ENCODE measurements around the gene KCNAB2. TPM values are rescaled to one million over a fixed set of nuclear protein-coding genes. Genes with fewer than 3 reads are reported as not detected.

Gene KCNAB2
- total RNA-seq, 1 donor: 5.8 TPM

DNA sequence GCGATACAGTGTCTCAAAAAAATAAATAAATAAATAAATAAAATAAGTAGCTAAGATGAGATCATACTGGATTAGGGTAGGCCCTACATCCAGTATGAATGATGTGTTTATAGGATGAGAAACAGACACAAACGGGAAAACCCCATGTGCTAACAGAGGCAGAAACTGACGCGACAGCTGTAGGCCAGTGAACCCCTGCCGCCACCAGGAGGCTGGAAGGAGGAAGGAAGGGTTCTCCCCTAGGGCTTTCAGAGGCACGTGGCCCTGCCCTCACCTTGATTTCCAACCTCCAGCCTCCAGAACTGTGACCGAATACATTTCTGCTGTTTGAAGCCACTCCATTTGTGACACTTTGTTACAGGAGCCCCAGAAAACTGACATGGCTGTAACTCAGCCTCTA, 95.9 kb downstream of the KCNAB2 start:
- no peaks in the 10 kb centered on the region for H3K4me1 ChIP-seq (ENCODE audit: insufficient read depth, low read length)
- no peak for DNase-seq (ENCODE audit: insufficient read length, low spot score, missing footprints)
- H2AFZ ChIP-seq (ENCODE audit: low read length): no peak overlapping the region
- H3K36me3 ChIP-seq (ENCODE audit: insufficient read depth, low read length): no peaks in the 10 kb centered on the region
- TF ChIP-seq, protein P1, sequence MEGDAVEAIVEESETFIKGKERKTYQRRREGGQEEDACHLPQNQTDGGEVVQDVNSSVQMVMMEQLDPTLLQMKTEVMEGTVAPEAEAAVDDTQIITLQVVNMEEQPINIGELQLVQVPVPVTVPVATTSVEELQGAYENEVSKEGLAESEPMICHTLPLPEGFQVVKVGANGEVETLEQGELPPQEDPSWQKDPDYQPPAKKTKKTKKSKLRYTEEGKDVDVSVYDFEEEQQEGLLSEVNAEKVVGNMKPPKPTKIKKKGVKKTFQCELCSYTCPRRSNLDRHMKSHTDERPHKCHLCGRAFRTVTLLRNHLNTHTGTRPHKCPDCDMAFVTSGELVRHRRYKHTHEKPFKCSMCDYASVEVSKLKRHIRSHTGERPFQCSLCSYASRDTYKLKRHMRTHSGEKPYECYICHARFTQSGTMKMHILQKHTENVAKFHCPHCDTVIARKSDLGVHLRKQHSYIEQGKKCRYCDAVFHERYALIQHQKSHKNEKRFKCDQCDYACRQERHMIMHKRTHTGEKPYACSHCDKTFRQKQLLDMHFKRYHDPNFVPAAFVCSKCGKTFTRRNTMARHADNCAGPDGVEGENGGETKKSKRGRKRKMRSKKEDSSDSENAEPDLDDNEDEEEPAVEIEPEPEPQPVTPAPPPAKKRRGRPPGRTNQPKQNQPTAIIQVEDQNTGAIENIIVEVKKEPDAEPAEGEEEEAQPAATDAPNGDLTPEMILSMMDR (IDR thresholded peaks at IDR 0.05; ENCODE audit: extremely low read depth, low read depth, low read length): no peak
- H4K20me1 ChIP-seq (ENCODE audit: insufficient read depth, low read length): no peaks in the 10 kb centered on the region
- H3K4me3 ChIP-seq (ENCODE audit: insufficient read depth, low read length): no peak overlapping the region
- no peaks in the 10 kb centered on the region for H3K79me2 ChIP-seq (ENCODE audit: insufficient read depth, low read length)
- H3K27ac ChIP-seq (ENCODE audit: low read depth, low read length): no peak overlapping the region
- H3K4me2 ChIP-seq (ENCODE audit: insufficient read depth, low read length): no peak overlapping the region
- H3K9me3 ChIP-seq (ENCODE audit: low read depth, low read length): no peaks in the 10 kb centered on the region
- H3K27me3 ChIP-seq (ENCODE audit: insufficient read depth, low read length): no peaks in the 10 kb centered on the region

- no peak for DNase-seq (ENCODE audit: insufficient read length, low spot score, missing footprints)
- no peak overlapping the region for H3K4me2 ChIP-seq (ENCODE audit: insufficient read depth, low read length)
- H3K9me3 ChIP-seq (ENCODE audit: low read depth, low read length): no peaks in the 10 kb centered on the region
- H4K20me1 ChIP-seq (ENCODE audit: insufficient read depth, low read length): no peaks in the 10 kb centered on the region
- H3K4me3 ChIP-seq (ENCODE audit: insufficient read depth, low read length): no peak overlapping the region
- TF ChIP-seq, protein P1 (IDR thresholded peaks at IDR 0.05; ENCODE audit: extremely low read depth, low read depth, low read length): no peak
- no peaks in the 10 kb centered on the region for H3K4me1 ChIP-seq (ENCODE audit: insufficient read depth, low read length)
- no peaks in the 10 kb centered on the region for H3K79me2 ChIP-seq (ENCODE audit: insufficient read depth, low read length)
- no peaks in the 10 kb centered on the region for H3K27me3 ChIP-seq (ENCODE audit: insufficient read depth, low read length)
- H3K27ac ChIP-seq (ENCODE audit: low read depth, low read length): no peak overlapping the region
- H3K36me3 ChIP-seq (ENCODE audit: insufficient read depth, low read length): no peaks in the 10 kb centered on the region
- no peak overlapping the region for H2AFZ ChIP-seq (ENCODE audit: low read length)
Measured at GRCh38 chr1:6142036-6142621, 96.4 kb downstream of the KCNAB2 start.

- TF ChIP-seq, protein P1 (IDR thresholded peaks at IDR 0.05; ENCODE audit: extremely low read depth, low read depth, low read length): no peak
- Histone ChIP-seq H3K27me3 (ENCODE audit: insufficient read depth, low read length) (no peaks in the 10 kb centered on the region), H3K4me3 (ENCODE audit: insufficient read depth, low read length) (no peak overlapping the region), H3K9me3 (ENCODE audit: low read depth, low read length) (no peaks in the 10 kb centered on the region), H3K4me1 (ENCODE audit: insufficient read depth, low read length) (no peaks in the 10 kb centered on the region), H3K27ac (ENCODE audit: low read depth, low read length) (no peak overlapping the region), H3K36me3 (ENCODE audit: insufficient read depth, low read length) (no peaks in the 10 kb centered on the region), H3K4me2 (ENCODE audit: insufficient read depth, low read length) (no peak overlapping the region), H2AFZ (ENCODE audit: low read length) (no peak overlapping the region), H4K20me1 (ENCODE audit: insufficient read depth, low read length) (no peaks in the 10 kb centered on the region), H3K79me2 (ENCODE audit: insufficient read depth, low read length) (no peaks in the 10 kb centered on the region)
- no peak for DNase-seq (ENCODE audit: insufficient read length, low spot score, missing footprints)
Measured at GRCh38 chr1:6142734-6143133, 97.0 kb downstream of the KCNAB2 start.

- no peak for DNase-seq (ENCODE audit: insufficient read length, low spot score, missing footprints)
- Histone ChIP-seq H3K4me1 (ENCODE audit: insufficient read depth, low read length) (no peaks in the 10 kb centered on the region), H3K9me3 (ENCODE audit: low read depth, low read length) (no peaks in the 10 kb centered on the region), H3K27me3 (ENCODE audit: insufficient read depth, low read length) (peaks cover 5% of the 10 kb centered on the region), H4K20me1 (ENCODE audit: insufficient read depth, low read length) (no peaks in the 10 kb centered on the region), H3K4me2 (ENCODE audit: insufficient read depth, low read length) (no peak overlapping the region), H3K4me3 (ENCODE audit: insufficient read depth, low read length) (no peak overlapping the region), H2AFZ (ENCODE audit: low read length) (no peak overlapping the region), H3K79me2 (ENCODE audit: insufficient read depth, low read length) (no peaks in the 10 kb centered on the region), H3K27ac (ENCODE audit: low read depth, low read length) (no peak overlapping the region), H3K36me3 (ENCODE audit: insufficient read depth, low read length) (no peaks in the 10 kb centered on the region)
- TF ChIP-seq, protein P1 (IDR thresholded peaks at IDR 0.05; ENCODE audit: extremely low read depth, low read depth, low read length): no peak
Measured at GRCh38 chr1:6143395-6143794, 97.7 kb downstream of the KCNAB2 start.

Measured in osteoblast (primary cell).